ENCODE measurements around the gene ACTN2.

- TF ChIP-seq CTCF (IDR thresholded peaks at IDR 0.05; ENCODE audit: borderline replicate concordance, extremely low read depth, low read length, poor library complexity, severe bottlenecking) = no peak
- TF ChIP-seq EZH2 (IDR thresholded peaks at IDR 0.05; ENCODE audit: borderline replicate concordance, low read depth, low read length, severe bottlenecking) = no peak
These were observed 74.2 kb downstream of the ACTN2 start for GRCh38 chr1:236760480-236760879.

All from DND-41 (cell line).